Panc1 (cell line): Measurements from ENCODE around the gene ZCCHC24. TPM values are rescaled to one million over a fixed set of nuclear protein-coding genes. Genes with fewer than 3 reads are reported as not detected.

ENCODE experiments used
- ATAC-seq: fragments of 200-7000 bp; cut with Tn5 transposase; 2 replicates; pipeline ENCODE4 v1.9.1; 2020; ENCODE audit warnings: mild to moderate bottlenecking, moderate library complexity
- BruUV-seq: library from RNA; stranded (reverse); fragments of 400-500 nt; replicated peaks from 2 replicates; lab custom pipeline; 2021; lab: Mats Ljungman, UMichigan
- CTCF ChIA-PET: fragments of 300-600 bp; sonication (Branson Sonifier 250); formaldehyde crosslinking; loops from one replicate; lab custom pipeline; 2022; ENCODE audit warnings: antibody characterized with exemption; lab: Charles Lee
- POLR2A ChIA-PET: fragments of 300-600 bp; sonication (Branson Sonifier 250); formaldehyde crosslinking; loops from one replicate; lab custom pipeline; 2022; ENCODE audit warnings: antibody characterized with exemption; lab: Charles Lee
- DNase-seq: peaks from one replicate; pipeline ENCODE4 v3.0.0-alpha.2; 2010; ENCODE audit warnings: low read depth, low spot score
- H3K27ac ChIP-seq: 2 replicates; pipeline ENCODE4 v1.5.1; 2011; ENCODE audit warnings: mild to moderate bottlenecking, low read length, inconsistent platforms
- H3K27me3 ChIP-seq: fragments of 200-500 bp; sonication (Bioruptor generic); 2 replicates; pipeline ENCODE4 v1.6.0; 2014; ENCODE audit warnings: low read length, inconsistent platforms; ENCODE audit not compliant: control insufficient read depth, insufficient read depth
- H3K36me3 ChIP-seq: fragments of 200-500 bp; sonication (Bioruptor generic); 2 replicates; pipeline ENCODE4 v1.5.1; 2014; ENCODE audit warnings: inconsistent platforms, mild to moderate bottlenecking, low read length, moderate library complexity; ENCODE audit not compliant: control insufficient read depth, insufficient read depth
- H3K4me1 ChIP-seq: 2 replicates; pipeline ENCODE4 v1.5.1; 2011; ENCODE audit warnings: inconsistent platforms, mild to moderate bottlenecking, low read length, moderate library complexity; ENCODE audit not compliant: control insufficient read depth, insufficient read depth
- H3K4me3 ChIP-seq, 2 experiments: 2 replicates each; pipeline ENCODE4 v1.5.1; 2011 to 2012; ENCODE audit warnings: low read depth in 2 of 2, low read length in 2 of 2, mild to moderate bottlenecking in 2 of 2, inconsistent platforms in 1 of 2, moderate library complexity in 1 of 2
- H3K9me3 ChIP-seq: fragments of 200-500 bp; sonication (Bioruptor generic); 2 replicates; pipeline ENCODE4 v1.5.1; 2014; ENCODE audit warnings: low read depth, mild to moderate bottlenecking, inconsistent platforms, low read length, moderate library complexity; ENCODE audit not compliant: control insufficient read depth, insufficient read depth
- POLR2AphosphoS5 ChIP-seq: IDR thresholded peaks from 2 replicates; pipeline ENCODE4 v1.6.1; 2012; ENCODE audit warnings: mild to moderate bottlenecking, low read depth, low read length, moderate library complexity
- SIN3A ChIP-seq: IDR thresholded peaks from 2 replicates; pipeline ENCODE4 v1.6.1; 2012; ENCODE audit warnings: low read depth, mild to moderate bottlenecking, low read length, moderate library complexity, borderline replicate concordance; ENCODE audit not compliant: insufficient read depth
- TCF7L2 ChIP-seq: IDR thresholded peaks from 2 replicates; pipeline ENCODE4 v1.6.1; 2011; ENCODE audit warnings: mild to moderate bottlenecking, low read depth, low read length, inconsistent platforms
- in situ Hi-C: cut with HindIII; loops from 2 replicates; pipeline ENCODE4 v1.10.0; 2016; ENCODE audit warnings: low sequenced_read_pairs, low pct_unique_long_range_greater_than_20kb
- intact Hi-C: fragments of 100-400 bp; cut with micrococcal nuclease; formaldehyde crosslinking; loops from one replicate; pipeline ENCODE4 v1.10.0; 2022; ENCODE audit not compliant: unreplicated experiment
- total RNA-seq: library from RNA; stranded (reverse); gene quantifications from one replicate; pipeline ENCODE4 v1.2.1, GENCODE V29; 2021; ENCODE audit not compliant: unreplicated experiment
- TF ChIP-seq, protein P1 (sequence below): fragments of 450-650 bp; IDR thresholded peaks from 2 replicates; pipeline ENCODE4 v1.5.1; 2017; ENCODE audit warnings: mild to moderate bottlenecking
- TF ChIP-seq, protein P2 (sequence below), 2 experiments: IDR thresholded peaks; 2 replicates each; pipeline ENCODE4 v1.6.1; 2011 to 2012; ENCODE audit warnings: low read depth in 2 of 2, control low read depth in 1 of 2, low read length in 1 of 2, mild to moderate bottlenecking in 1 of 2, moderate library complexity in 1 of 2; ENCODE audit not compliant: insufficient read depth in 1 of 2

The ZCCHC24 gene
- total RNA-seq, 1 experiment from 2014 or later: 7.8 TPM

DNA sequence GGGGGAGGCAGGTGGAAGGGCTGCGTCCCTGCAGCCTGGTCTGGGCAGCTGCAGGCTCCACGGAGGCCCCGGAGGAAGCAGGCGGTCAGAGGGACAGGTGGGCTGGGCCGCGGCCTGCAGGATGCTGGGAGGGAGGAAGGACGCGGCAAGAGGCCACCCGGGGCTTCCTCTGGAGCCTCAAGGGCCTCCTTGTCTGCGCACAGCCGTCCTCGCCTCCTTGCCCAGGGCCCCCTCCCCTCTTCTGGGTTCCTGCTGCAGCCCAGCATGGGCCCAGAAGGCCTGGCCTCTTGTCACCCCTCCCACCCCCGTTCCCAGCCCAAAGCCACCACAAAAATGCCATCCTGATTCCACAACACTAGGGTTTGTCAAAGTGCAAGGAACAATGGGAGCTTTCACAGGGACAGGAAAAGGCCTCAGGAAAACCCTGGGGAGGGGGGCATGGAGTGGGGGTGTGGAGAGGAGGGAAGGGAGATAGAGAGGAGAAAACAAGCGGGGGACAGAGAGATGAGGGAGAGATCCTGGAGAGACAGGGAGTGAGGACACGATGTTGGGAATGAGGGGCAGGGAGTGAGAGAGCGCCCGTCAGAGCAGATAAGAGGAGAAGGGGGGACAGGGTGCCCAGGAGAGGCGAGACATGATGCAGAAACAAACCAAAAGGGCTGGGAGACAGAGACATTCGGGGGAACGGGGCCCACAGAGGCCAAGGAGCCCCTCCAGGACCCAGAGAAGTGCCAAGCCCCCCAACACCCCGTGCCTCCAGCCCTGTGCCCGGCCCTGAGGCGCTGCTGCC lies 41.8 kb downstream of the ZCCHC24 start:
- Histone ChIP-seq H3K4me1 (peaks cover 10% of the 10 kb centered on the region), H3K36me3 (no peaks in the 10 kb centered on the region), H3K27ac (no peak overlapping the region; the same call in 1 of the 2 replicates), H3K9me3 (no peaks in the 10 kb centered on the region), H3K27me3 (no peaks in the 10 kb centered on the region), H3K4me3 (no peak overlapping the region)
- POLR2A ChIA-PET: no interaction called here
- intact Hi-C loops (no loop called here), in situ Hi-C loops (no loop called here)
- ATAC-seq: no peak
- CTCF ChIA-PET: no interaction called here
- BruUV-seq: no TSS peak
- TF ChIP-seq, protein P1, sequence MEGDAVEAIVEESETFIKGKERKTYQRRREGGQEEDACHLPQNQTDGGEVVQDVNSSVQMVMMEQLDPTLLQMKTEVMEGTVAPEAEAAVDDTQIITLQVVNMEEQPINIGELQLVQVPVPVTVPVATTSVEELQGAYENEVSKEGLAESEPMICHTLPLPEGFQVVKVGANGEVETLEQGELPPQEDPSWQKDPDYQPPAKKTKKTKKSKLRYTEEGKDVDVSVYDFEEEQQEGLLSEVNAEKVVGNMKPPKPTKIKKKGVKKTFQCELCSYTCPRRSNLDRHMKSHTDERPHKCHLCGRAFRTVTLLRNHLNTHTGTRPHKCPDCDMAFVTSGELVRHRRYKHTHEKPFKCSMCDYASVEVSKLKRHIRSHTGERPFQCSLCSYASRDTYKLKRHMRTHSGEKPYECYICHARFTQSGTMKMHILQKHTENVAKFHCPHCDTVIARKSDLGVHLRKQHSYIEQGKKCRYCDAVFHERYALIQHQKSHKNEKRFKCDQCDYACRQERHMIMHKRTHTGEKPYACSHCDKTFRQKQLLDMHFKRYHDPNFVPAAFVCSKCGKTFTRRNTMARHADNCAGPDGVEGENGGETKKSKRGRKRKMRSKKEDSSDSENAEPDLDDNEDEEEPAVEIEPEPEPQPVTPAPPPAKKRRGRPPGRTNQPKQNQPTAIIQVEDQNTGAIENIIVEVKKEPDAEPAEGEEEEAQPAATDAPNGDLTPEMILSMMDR: no peak
- no peak for DNase-seq

DNA sequence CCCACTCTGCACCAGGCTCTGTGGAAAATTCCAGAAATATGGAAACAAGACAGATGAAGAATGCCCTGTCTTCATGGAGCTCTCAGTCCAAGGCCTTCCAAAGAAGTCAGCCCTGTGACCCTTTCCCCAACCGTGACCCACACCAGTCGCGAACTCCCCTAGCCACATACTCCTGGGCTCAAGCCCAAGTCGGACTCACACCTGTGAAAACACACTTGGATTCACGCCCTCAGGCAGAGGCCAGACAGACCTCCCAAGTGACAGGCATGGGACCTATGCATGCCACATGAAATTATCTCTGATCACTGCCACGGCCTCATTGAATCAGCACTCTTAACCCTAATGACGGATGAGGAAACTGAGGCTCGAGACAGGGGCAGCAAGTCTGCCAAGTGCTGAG lies 42.5 kb downstream of the ZCCHC24 start:
- intact Hi-C loops: no loop called here
- ATAC-seq (no peak), DNase-seq (no peak)
- CTCF ChIA-PET: no interaction called here
- no peak overlapping the region for H3K4me3 ChIP-seq
- POLR2A ChIA-PET: no interaction called here
- no TSS peak for BruUV-seq
- peaks cover 10% of the 10 kb centered on the region for H3K4me1 ChIP-seq
- in situ Hi-C loops: no loop called here
- H3K36me3 ChIP-seq: no peaks in the 10 kb centered on the region
- H3K9me3 ChIP-seq: no peaks in the 10 kb centered on the region
- H3K27ac ChIP-seq: no peak overlapping the region
- no peak for TF ChIP-seq POLR2AphosphoS5
- TF ChIP-seq, protein P1: no peak
- no peak for TF ChIP-seq TCF7L2
- no peak for TF ChIP-seq SIN3A
- TF ChIP-seq, protein P2, sequence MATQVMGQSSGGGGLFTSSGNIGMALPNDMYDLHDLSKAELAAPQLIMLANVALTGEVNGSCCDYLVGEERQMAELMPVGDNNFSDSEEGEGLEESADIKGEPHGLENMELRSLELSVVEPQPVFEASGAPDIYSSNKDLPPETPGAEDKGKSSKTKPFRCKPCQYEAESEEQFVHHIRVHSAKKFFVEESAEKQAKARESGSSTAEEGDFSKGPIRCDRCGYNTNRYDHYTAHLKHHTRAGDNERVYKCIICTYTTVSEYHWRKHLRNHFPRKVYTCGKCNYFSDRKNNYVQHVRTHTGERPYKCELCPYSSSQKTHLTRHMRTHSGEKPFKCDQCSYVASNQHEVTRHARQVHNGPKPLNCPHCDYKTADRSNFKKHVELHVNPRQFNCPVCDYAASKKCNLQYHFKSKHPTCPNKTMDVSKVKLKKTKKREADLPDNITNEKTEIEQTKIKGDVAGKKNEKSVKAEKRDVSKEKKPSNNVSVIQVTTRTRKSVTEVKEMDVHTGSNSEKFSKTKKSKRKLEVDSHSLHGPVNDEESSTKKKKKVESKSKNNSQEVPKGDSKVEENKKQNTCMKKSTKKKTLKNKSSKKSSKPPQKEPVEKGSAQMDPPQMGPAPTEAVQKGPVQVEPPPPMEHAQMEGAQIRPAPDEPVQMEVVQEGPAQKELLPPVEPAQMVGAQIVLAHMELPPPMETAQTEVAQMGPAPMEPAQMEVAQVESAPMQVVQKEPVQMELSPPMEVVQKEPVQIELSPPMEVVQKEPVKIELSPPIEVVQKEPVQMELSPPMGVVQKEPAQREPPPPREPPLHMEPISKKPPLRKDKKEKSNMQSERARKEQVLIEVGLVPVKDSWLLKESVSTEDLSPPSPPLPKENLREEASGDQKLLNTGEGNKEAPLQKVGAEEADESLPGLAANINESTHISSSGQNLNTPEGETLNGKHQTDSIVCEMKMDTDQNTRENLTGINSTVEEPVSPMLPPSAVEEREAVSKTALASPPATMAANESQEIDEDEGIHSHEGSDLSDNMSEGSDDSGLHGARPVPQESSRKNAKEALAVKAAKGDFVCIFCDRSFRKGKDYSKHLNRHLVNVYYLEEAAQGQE (IDR thresholded peaks at IDR 0.05; ENCODE audit: insufficient read depth in 1 of 2, low read depth in 2 of 2, low read length in 1 of 2): no peak
- no peaks in the 10 kb centered on the region for H3K27me3 ChIP-seq
